ENCODE measurements around the gene CBX1. TPM values are rescaled to one million over a fixed set of nuclear protein-coding genes. Genes with fewer than 3 reads are reported as not detected.

The CBX1 gene

GRCh38 chr17:48022901-48023300 lies 78.4 kb downstream of the CBX1 start:
- H3K9me3 ChIP-seq (replicated peaks in 1 of 2; ENCODE audit: control insufficient read depth in 2 of 2, insufficient read depth in 1 of 2, low read depth in 1 of 2, low read length in 2 of 2), result no peaks in the 10 kb centered on the region
- no peak for DNase-seq (ENCODE audit: low spot score)
- no CpG with 5 or more reads among the region's 6 CpGs for WGBS, 2 donors (ENCODE audit: extremely low coverage in 2 of 2, insufficient read length in 2 of 2, insufficient replicate concordance in 1 of 2)
- no peak overlapping the region for H2AK5ac ChIP-seq (ENCODE audit: low read depth, low read length)
- H2AFZ ChIP-seq (ENCODE audit: low read length), result peak overlapping the region; percentile 79
- H3K23ac ChIP-seq (ENCODE audit: low read depth, low read length, poor library complexity), result no peak overlapping the region
- no peak overlapping the region for H3K4ac ChIP-seq (ENCODE audit: low read length)
- H2BK15ac ChIP-seq (ENCODE audit: low read length), result no peak overlapping the region
- H3K79me1 ChIP-seq (ENCODE audit: low read depth, low read length), result no peaks in the 10 kb centered on the region
- H3K4me1 ChIP-seq (ENCODE audit: control insufficient read depth in 2 of 2, insufficient read depth in 1 of 2, low read depth in 1 of 2, low read length in 2 of 2), result peaks cover 16 to 32% of the 10 kb centered on the region in 2 donors
- no peak overlapping the region for H2BK5ac ChIP-seq (ENCODE audit: low read length)
- no peak overlapping the region for H4K91ac ChIP-seq (ENCODE audit: low read depth, low read length, poor library complexity)
- H3K14ac ChIP-seq (ENCODE audit: low read length), result no peak overlapping the region
- no peak overlapping the region for H3K4me2 ChIP-seq (ENCODE audit: insufficient read depth, low read length, poor library complexity, severe bottlenecking)
- H3K27ac ChIP-seq (replicated peaks; ENCODE audit: low read length), result no peak overlapping the region
- no peak overlapping the region for H2BK120ac ChIP-seq (ENCODE audit: low read depth, low read length)
- no peak overlapping the region for H3K9ac ChIP-seq (ENCODE audit: low read depth, low read length, poor library complexity)
- H3K36me3 ChIP-seq (replicated peaks in 1 of 2; ENCODE audit: control insufficient read depth in 2 of 2, insufficient read depth in 2 of 2, low read length in 2 of 2), result no peaks in the 10 kb centered on the region
- H2BK12ac ChIP-seq (ENCODE audit: low read length), result no peak overlapping the region
- H4K8ac ChIP-seq (ENCODE audit: low read depth, low read length), result no peak overlapping the region
- no peak overlapping the region for H3K18ac ChIP-seq (ENCODE audit: low read length)
- peaks cover 0 to 15% (median 0%) of the 10 kb centered on the region in 3 experiments for H3K27me3 ChIP-seq (ENCODE audit: control insufficient read depth in 3 of 3, insufficient read depth in 3 of 3, low read depth in 1 of 3, low read length in 3 of 3)
- H3K4me3 ChIP-seq (ENCODE audit: low read length in 2 of 2), result no peak overlapping the region

GRCh38 chr17:48021934-48022333 lies 79.3 kb downstream of the CBX1 start:
- Histone ChIP-seq H3K4me1 (ENCODE audit: control insufficient read depth in 2 of 2, insufficient read depth in 1 of 2, low read depth in 1 of 2, low read length in 2 of 2) (peaks cover 16 to 31% of the 10 kb centered on the region in 2 donors), H4K91ac (ENCODE audit: low read depth, low read length, poor library complexity) (no peak overlapping the region), H3K23ac (ENCODE audit: low read depth, low read length, poor library complexity) (no peak overlapping the region)

More at GRCh38 chr17:48021934-48022333, 79.3 kb downstream of the CBX1 start:
- no peak overlapping the region for H3K14ac ChIP-seq (ENCODE audit: low read length)
- no peak overlapping the region for H2BK5ac ChIP-seq (ENCODE audit: low read length)
- H3K9me3 ChIP-seq (replicated peaks in 1 of 2; ENCODE audit: control insufficient read depth in 2 of 2, insufficient read depth in 1 of 2, low read depth in 1 of 2, low read length in 2 of 2), result no peaks in the 10 kb centered on the region
- no peak overlapping the region for H3K27ac ChIP-seq (replicated peaks; ENCODE audit: low read length)
- WGBS, 2 donors (ENCODE audit: extremely low coverage in 2 of 2, insufficient read length in 2 of 2, insufficient replicate concordance in 1 of 2), result no CpG with 5 or more reads among the region's 5 CpGs
- no peak for DNase-seq (ENCODE audit: low spot score)
- H3K36me3 ChIP-seq (replicated peaks in 1 of 2; ENCODE audit: control insufficient read depth in 2 of 2, insufficient read depth in 2 of 2, low read length in 2 of 2), result no peaks in the 10 kb centered on the region
- no peak overlapping the region for H3K18ac ChIP-seq (ENCODE audit: low read length)
- no peak overlapping the region for H2BK12ac ChIP-seq (ENCODE audit: low read length)
- H3K4ac ChIP-seq (ENCODE audit: low read length), result no peak overlapping the region
- no peak overlapping the region for H4K8ac ChIP-seq (ENCODE audit: low read depth, low read length)
- H3K9ac ChIP-seq (ENCODE audit: low read depth, low read length, poor library complexity), result no peak overlapping the region
- no peak overlapping the region for H2BK120ac ChIP-seq (ENCODE audit: low read depth, low read length)
- H2BK15ac ChIP-seq (ENCODE audit: low read length), result no peak overlapping the region
- no peaks in the 10 kb centered on the region for H3K79me1 ChIP-seq (ENCODE audit: low read depth, low read length)
- no peak overlapping the region for H3K4me2 ChIP-seq (ENCODE audit: insufficient read depth, low read length, poor library complexity, severe bottlenecking)
- no peak overlapping the region for H2AFZ ChIP-seq (ENCODE audit: low read length)
- no peak overlapping the region for H2AK5ac ChIP-seq (ENCODE audit: low read depth, low read length)
- H3K27me3 ChIP-seq (ENCODE audit: control insufficient read depth in 3 of 3, insufficient read depth in 3 of 3, low read depth in 1 of 3, low read length in 3 of 3), result peaks cover 0 to 15% (median 0%) of the 10 kb centered on the region in 3 experiments
- H3K4me3 ChIP-seq (ENCODE audit: low read length in 2 of 2), result no peak overlapping the region

Small RNA genes within 50 kb of the gene (small RNA-seq; reads per million reads assigned to genes)
- gene AC004477.2 (ENCODE audit: insufficient read depth) (not detected), gene MIR152 (ENCODE audit: insufficient read depth) (128 reads per million, percentile 97 among the genes with 10 or more reads in this experiment), gene RNU6-1201P (ENCODE audit: insufficient read depth) (22.5 reads per million, percentile 82 among the genes with 10 or more reads in this experiment)

Measured in neuronal stem cell (in vitro differentiated cells).